ENCODE data around the gene ANGPTL3.

- TF ChIP-seq RAD21 (IDR thresholded peaks at IDR 0.05 in 1 of 2, conservative IDR thresholded peaks at IDR 0.05 in 1 of 2; ENCODE audit: low read depth in 2 of 2, low read length in 2 of 2) (no peak), CTCF (IDR thresholded peaks at IDR 0.05; ENCODE audit: control extremely low read depth in 1 of 3, insufficient read depth in 1 of 3, low read depth in 1 of 3, low read length in 3 of 3) (no peak), POLR2A (IDR thresholded peaks at IDR 0.05; ENCODE audit: control extremely low read depth in 1 of 2, low read depth in 2 of 2, low read length in 2 of 2) (no peak), YY1 (IDR thresholded peaks at IDR 0.05; ENCODE audit: low read depth, low read length) (no peak), TEAD4 (IDR thresholded peaks at IDR 0.05; ENCODE audit: low read depth, low read length) (no peak), GABPA (IDR thresholded peaks at IDR 0.05; ENCODE audit: borderline replicate concordance, insufficient read depth, low read length) (no peak), RBBP5 (IDR thresholded peaks at IDR 0.05; ENCODE audit: borderline replicate concordance, low read depth, low read length) (no peak), ATF2 (IDR thresholded peaks at IDR 0.05; ENCODE audit: low read length) (no peak), SIN3A (conservative IDR thresholded peaks at IDR 0.05 in 1 of 2, IDR thresholded peaks at IDR 0.05 in 1 of 2; ENCODE audit: low read depth in 1 of 2, low read length in 2 of 2) (no peak), BCL11A (IDR thresholded peaks at IDR 0.05; ENCODE audit: low read depth in 2 of 2, low read length in 2 of 2) (no peak), CHD1 (IDR thresholded peaks at IDR 0.05; ENCODE audit: low read depth, low read length) (no peak), GTF2F1 (IDR thresholded peaks at IDR 0.05; ENCODE audit: borderline replicate concordance, low read depth, low read length) (no peak)
Measured at GRCh38 chr1:62628506-62628905, 31.2 kb downstream of the ANGPTL3 start.

Data from H1 (cell line).